ENCODE data around the gene RAB3A. TPM values are rescaled to one million over a fixed set of nuclear protein-coding genes. Genes with fewer than 3 reads are reported as not detected.
A peak's percentile ranks its signal among the peaks of the same experiment; 100 is the strongest.

The RAB3A gene
- total RNA-seq, 1 donor from 2014 or later, result 3.2 TPM

DNA sequence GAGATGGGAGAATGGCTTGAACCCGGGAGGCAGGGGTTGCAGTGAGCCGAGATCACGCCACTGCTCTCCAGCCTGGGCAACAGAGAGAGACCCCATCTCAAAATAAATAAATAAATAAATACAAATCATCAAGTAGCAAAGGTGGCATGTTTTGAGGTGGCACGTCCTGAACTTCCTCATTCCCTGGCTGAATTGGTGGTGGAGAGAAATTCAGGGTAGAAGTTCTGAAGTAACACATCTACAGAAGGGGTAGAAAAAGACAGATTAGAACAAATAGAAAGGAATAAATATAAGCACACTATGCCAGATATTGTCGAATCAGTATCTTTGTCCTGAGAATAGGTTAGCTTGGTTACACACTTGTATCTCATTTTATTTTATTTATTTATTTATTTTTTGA, 23.9 kb downstream of the RAB3A start:
- Mint-ChIP-seq H3K4me1 (ENCODE audit: unreplicated experiment) (no peaks in the 10 kb centered on the region), H3K27me3 (ENCODE audit: unreplicated experiment) (peaks cover 16% of the 10 kb centered on the region), H3K4me3 (ENCODE audit: unreplicated experiment) (no peak overlapping the region), H3K27ac (ENCODE audit: unreplicated experiment) (no peak overlapping the region), H3K36me3 (ENCODE audit: unreplicated experiment) (no peaks in the 10 kb centered on the region), H3K9me3 (ENCODE audit: unreplicated experiment) (no peaks in the 10 kb centered on the region)
- TF ChIP-seq, protein P1, sequence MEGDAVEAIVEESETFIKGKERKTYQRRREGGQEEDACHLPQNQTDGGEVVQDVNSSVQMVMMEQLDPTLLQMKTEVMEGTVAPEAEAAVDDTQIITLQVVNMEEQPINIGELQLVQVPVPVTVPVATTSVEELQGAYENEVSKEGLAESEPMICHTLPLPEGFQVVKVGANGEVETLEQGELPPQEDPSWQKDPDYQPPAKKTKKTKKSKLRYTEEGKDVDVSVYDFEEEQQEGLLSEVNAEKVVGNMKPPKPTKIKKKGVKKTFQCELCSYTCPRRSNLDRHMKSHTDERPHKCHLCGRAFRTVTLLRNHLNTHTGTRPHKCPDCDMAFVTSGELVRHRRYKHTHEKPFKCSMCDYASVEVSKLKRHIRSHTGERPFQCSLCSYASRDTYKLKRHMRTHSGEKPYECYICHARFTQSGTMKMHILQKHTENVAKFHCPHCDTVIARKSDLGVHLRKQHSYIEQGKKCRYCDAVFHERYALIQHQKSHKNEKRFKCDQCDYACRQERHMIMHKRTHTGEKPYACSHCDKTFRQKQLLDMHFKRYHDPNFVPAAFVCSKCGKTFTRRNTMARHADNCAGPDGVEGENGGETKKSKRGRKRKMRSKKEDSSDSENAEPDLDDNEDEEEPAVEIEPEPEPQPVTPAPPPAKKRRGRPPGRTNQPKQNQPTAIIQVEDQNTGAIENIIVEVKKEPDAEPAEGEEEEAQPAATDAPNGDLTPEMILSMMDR (IDR thresholded peaks at IDR 0.05), result no peak
- no peak for DNase-seq (ENCODE audit: extremely low spot score, unreplicated experiment)

DNA sequence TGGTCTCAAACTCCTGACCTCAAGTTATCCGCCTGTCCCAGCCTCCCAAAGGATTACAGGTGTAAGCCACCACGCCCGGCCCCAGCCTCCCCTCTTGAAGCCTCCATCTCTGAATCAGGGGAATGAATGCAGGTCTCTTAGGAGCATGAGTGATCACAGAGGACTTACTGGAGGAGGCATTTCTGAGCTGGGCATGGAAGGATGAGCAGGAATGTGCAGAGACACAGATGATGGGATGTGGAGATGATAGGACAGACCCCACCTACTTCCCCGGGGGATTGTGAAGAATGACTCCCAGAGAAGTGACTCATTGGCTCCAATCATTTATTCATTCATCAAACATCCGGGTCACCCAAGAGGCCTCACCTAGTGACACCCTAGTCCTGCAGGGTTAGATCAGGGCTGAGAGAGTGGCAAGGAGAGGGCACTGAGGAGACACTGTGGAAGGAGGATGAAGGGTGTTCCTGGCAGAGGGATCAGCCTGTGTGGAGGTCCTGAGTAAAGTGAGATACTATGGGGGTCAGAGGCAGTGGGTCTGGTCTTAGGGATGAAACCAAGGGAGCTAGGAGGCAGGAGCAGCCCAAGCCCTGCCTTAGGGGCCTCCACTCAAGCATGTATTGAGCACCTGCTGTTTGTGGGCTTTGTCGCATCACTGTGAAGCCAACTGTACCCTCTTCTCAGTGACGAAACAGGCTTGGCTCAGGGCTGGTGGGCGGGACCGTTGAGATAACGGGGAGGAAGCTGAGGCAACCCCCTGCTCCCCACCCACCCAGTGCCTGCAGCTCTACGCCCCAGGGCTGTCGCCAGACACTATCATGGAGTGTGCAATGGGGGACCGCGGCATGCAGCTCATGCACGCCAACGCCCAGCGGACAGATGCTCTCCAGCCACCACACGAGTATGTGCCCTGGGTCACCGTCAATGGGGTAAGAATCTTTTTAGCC, 27.2 kb downstream of the RAB3A start:
- no peak for DNase-seq (ENCODE audit: extremely low spot score, unreplicated experiment)
- peaks cover 8% of the 10 kb centered on the region for H3K27me3 Mint-ChIP-seq (ENCODE audit: unreplicated experiment)
- TF ChIP-seq, protein P1 (IDR thresholded peaks at IDR 0.05), result no peak

DNA sequence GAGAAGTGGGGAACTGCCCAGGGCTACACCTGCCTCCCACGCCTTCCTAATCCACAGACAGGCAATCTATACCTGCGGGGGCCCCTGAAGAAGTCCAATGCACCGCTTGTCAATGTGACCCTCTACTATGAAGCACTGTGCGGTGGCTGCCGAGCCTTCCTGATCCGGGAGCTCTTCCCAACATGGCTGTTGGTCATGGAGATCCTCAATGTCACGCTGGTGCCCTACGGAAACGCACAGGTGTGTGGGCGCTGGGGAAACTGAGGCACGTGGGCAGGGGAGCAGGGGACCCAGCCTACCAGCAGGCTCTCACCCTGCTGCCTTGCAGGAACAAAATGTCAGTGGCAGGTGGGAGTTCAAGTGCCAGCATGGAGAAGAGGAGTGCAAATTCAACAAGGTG, 28.9 kb downstream of the RAB3A start:
- Mint-ChIP-seq H3K4me3 (ENCODE audit: unreplicated experiment) (no peak overlapping the region), H3K27me3 (ENCODE audit: unreplicated experiment) (peaks cover 8% of the 10 kb centered on the region)
- TF ChIP-seq, protein P1 (IDR thresholded peaks at IDR 0.05), result no peak

More for the DNA sequence above, 27.2 kb downstream of the RAB3A start:
- Mint-ChIP-seq H3K36me3 (ENCODE audit: unreplicated experiment) (peaks cover 2% of the 10 kb centered on the region), H3K4me1 (ENCODE audit: unreplicated experiment) (peaks cover 14% of the 10 kb centered on the region), H3K9me3 (ENCODE audit: unreplicated experiment) (no peaks in the 10 kb centered on the region), H3K27ac (ENCODE audit: unreplicated experiment) (no peak overlapping the region), H3K4me3 (ENCODE audit: unreplicated experiment) (no peak overlapping the region)

DNA sequence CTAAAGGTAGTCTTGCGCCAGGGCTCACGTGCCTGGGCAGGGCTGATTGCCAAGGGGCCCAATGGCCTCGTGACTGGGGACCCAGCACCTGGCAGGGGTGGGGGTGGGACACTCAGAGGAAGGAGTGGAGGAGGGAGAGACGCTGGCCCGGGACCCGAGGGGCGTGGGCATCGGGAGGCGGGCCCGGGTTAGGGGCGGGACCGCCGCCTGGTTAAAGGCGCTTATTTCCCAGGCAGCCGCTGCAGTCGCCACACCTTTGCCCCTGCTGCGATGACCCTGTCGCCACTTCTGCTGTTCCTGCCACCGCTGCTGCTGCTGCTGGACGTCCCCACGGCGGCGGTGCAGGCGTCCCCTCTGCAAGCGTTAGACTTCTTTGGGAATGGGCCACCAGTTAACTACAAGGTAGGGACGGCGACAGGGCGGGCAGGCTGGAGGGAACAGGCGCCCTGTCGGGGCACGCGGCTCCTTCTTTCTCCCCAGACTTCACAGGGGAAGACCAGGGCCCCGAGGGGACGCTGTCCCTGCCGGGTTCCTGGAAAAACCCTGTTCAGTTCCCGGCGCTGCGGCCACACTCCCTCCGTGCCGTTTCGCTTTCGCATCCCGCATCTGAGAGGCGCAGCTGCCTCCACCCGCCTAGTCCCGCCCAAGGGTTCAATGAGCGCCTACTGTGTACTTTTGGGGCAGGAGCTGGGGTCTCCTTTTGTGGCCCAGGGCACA, 30.1 kb downstream of the RAB3A start, which contains the start of gene IFI30:
Gene IFI30, plus strand, starts transcription at position 242 of the 717 bp plus-strand sequence. Its CDS starts 29 bp downstream, at position 271.
- no peaks in the 10 kb centered on the region for H3K9me3 Mint-ChIP-seq (ENCODE audit: unreplicated experiment)
- peaks cover 16% of the 10 kb centered on the region for H3K4me1 Mint-ChIP-seq (ENCODE audit: unreplicated experiment)
- peaks cover 8% of the 10 kb centered on the region for H3K27me3 Mint-ChIP-seq (ENCODE audit: unreplicated experiment)
- no peak for DNase-seq (ENCODE audit: extremely low spot score, unreplicated experiment)
- H3K4me3 Mint-ChIP-seq (ENCODE audit: unreplicated experiment), result peak within 1 kb of the TSS; percentile 79
- no peak within 1 kb of the TSS for H3K27ac Mint-ChIP-seq (ENCODE audit: unreplicated experiment)
- H3K36me3 Mint-ChIP-seq (ENCODE audit: unreplicated experiment), result peaks cover 9% of the 10 kb centered on the region
- TF ChIP-seq, protein P1 (IDR thresholded peaks at IDR 0.05), result no peak

More for the DNA sequence above, 28.9 kb downstream of the RAB3A start:
- H3K9me3 Mint-ChIP-seq (ENCODE audit: unreplicated experiment), result no peaks in the 10 kb centered on the region
- DNase-seq (ENCODE audit: extremely low spot score, unreplicated experiment), result no peak
- H3K4me1 Mint-ChIP-seq (ENCODE audit: unreplicated experiment), result peaks cover 16% of the 10 kb centered on the region
- H3K27ac Mint-ChIP-seq (ENCODE audit: unreplicated experiment), result no peak overlapping the region
- H3K36me3 Mint-ChIP-seq (ENCODE audit: unreplicated experiment), result peaks cover 9% of the 10 kb centered on the region

Data from osteocyte (in vitro differentiated cells).